HG03439 (cell line): ENCODE results near the gene MYLK.

Experiments used
- ATAC-seq: cut with Tn5 transposase; IDR thresholded peaks from one replicate; pipeline ENCODE4 v1.9.1; 2021; ENCODE audit warnings: mild to moderate bottlenecking, moderate library complexity; ENCODE audit not compliant: unreplicated experiment

MYLK gene

DNA sequence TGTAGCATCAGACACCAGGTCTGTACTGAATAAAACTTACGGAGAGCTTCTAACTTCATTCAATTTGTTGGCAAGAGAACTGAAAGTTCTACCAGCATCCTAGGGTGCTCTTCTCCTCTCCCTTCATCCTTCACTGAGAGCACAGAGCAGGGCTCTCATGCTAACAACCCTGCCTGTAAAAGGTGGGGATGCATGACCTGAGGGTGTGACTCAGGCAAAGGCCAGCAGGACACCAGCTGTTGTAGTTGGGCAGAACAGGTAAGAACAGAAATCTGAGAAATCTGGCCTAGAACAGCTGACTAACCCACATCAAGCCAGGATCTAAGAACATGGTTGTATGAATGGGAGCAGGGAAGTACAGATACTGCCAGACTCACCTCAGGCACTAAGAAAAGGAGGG, 64.2 kb downstream of the MYLK start:
- ATAC-seq: no peak

- no peak for ATAC-seq
Observed at GRCh38 chr3:123818921-123819429, 65.2 kb downstream of the MYLK start.

DNA sequence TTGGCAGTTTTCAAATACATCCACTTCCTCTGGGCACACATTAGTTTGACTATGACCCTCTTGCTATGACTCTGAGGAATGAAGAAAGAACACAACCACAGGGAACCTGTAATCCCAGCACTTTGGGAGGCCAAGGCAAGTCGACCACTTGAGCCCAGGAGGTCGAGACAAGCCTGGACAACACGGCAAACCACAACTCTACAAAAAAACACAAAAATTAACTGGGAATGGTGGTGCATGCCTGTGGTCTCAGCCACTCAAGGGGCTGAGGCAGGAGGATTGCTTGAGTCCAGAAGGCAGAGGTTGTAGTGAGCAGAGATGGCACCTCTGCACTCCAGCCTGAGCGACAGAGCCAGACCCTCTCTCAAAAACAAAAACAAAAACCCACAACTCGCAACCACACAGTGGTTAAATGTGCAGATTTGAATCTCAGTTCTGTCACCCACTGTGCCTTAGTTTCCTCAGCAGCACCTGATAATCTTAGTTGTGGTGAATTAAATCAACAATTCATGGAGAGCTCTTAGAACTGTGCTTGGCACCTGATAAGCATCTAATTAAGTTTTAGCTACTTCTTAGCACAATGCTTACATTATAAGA, 65.7 kb downstream of the MYLK start:
- ATAC-seq: no peak

DNA sequence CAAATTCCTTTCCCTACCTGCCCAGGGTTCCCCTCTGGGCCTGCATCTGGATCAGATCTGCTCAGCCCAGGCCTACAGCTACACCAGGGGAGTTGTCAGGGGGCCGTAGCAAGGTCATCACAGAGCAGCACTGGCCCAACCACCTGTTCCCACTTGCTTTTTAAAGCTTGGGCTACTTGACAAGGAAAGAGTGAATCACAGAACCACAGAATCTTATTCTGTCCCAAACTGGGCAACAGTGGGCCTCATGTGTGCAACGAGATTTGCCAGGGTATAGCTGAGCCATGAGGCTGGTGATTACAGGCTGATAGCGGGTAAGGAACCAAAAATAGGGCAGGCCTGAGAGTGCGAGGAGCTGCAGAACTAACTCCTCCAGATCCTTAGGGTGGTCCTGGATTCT, 66.7 kb downstream of the MYLK start:
- ATAC-seq: no peak

- ATAC-seq: no peak
Observed at GRCh38 chr3:123816673-123817207, 67.4 kb downstream of the MYLK start.

DNA sequence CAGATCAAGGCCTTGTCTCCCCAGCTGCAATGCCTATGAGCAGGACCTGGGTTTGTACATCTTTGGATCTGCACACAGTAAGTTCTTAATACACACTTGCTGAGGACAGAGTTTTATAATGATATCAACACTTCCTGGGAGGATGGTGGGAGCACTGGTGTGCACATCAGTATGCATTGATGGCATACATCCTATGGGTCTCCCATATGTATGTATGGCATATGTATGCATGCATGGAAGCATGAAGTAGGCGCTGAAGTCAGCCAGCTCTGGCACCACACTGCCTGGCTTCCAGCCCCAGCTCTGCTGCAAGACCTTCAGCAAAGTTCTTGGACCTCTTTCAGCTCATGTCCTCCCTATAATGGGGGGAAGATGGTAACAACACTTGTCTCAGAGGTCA, 68.2 kb downstream of the MYLK start:
- ATAC-seq: no peak

- no peak for ATAC-seq
Observed at GRCh38 chr3:123813876-123814275, 70.3 kb downstream of the MYLK start.

DNA sequence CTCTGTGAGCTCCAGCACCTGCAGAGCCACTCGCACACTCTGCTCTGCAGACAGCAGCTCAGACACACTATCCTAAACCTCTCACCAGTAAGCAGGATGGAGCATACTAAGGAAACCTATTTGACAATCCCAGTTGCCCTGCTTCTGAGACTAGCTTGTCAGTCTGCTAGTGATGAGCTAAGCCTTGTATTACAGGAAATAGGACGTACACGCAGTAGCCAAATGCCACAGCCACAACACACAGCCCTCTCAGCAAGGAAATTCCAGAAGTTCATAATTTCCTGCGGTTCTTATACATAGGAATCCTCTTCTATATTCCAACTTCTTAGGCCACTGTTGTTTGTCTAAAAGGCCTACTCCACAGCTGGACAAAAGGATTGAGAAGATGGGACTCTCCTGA, 74.5 kb downstream of the MYLK start:
- no peak for ATAC-seq

DNA sequence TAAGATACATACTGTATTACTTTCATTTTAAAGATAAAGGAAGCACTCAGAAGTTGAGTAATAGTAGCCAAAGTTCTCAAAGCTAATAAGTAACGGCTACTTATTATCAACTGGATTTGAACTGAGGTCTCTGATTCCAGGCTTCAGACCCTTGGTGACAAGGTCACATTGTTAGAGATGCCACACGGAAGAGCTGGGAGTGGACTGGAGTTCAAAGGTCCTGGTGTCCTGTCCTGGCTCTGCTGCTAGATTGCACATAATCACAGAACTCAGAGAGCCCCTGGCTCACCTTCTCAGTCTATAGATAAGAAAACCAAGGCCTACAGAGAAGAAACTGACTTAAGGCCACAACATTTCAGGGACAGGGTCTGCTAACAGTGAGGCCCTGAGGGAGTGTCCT, 75.3 kb downstream of the MYLK start:
- no peak for ATAC-seq

DNA sequence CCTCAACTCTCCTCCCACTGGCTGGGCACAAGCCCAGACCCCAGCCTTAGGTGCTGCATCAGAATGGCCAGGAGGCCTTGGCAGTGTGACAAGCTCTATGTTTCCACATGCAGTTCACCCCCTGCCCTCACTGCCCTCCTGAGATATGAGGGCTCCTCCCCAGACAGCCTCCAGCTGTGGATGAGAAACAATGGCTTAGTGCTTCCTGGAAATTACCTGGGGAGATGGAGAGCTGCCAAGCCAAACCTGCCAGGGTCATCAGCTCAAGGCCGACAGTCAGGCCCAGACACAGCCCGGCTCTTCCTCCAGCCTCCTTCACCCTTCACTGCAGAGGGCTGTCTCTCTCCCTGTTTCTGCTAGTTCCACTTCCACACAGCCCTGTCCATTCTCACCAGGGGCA, 76.3 kb downstream of the MYLK start:
- ATAC-seq: no peak

DNA sequence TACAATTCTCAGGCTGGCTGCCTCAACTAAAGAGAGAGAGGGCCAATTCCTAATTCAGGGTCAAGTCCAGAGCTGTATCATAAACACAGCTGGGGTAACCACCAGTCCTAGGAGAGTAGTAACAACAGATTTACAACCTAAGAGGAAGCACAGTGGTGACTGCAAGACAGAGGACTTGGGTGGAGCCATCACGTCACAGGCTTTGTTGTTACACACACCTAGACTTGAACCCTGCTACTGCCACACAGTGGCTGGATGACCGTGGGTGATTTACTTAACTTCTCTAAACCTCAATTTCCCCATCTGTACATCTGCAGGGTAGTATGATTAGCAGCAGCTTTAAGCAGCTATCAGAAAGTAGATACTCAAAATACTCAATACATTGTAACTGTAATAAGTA, 78.6 kb downstream of the MYLK start:
- ATAC-seq: no peak

DNA sequence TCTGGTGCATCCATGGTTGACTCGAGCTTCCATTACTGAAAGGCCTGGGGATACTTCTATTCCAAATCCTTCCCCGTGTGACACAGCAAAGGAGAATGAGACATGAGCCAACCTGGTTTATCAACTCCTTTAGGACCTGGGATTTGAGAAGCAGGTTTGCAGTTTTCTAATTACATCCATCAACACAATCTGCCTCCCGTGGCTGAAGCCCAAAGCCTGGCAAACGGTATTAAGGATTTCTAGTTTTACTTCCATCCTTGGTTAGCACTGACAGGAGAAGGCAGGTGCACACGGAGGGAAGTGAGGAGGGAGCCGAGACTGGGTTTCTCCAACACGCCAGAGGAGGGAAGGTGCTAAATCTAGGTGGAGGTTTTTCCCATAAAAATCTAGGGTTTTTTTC, 79.0 kb downstream of the MYLK start:
- no peak for ATAC-seq

DNA sequence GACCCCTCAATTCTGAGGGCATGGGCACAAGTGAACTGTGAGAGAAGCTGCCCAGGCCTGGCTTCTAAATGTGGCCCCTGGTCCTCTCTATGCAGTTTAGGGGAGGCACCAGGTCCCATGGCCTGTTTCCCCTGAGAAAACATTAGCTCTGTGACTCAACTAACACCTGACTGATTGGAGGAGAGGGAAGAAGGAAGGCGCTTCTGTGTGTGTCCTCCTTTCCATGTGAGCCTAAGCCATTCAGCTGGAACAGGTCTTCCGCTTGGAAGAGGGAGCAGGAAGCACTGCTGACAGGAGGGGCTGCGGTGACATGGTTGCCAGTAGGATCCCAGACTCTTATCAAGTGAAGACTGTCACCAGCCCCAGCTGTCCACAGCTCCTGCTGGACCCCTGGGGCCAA, 79.5 kb downstream of the MYLK start:
- ATAC-seq: no peak

GRCh38 chr3:123803521-123803920, 80.6 kb downstream of the MYLK start:
- no peak for ATAC-seq

- no peak for ATAC-seq
Observed at GRCh38 chr3:123802007-123802625, 82.0 kb downstream of the MYLK start.

DNA sequence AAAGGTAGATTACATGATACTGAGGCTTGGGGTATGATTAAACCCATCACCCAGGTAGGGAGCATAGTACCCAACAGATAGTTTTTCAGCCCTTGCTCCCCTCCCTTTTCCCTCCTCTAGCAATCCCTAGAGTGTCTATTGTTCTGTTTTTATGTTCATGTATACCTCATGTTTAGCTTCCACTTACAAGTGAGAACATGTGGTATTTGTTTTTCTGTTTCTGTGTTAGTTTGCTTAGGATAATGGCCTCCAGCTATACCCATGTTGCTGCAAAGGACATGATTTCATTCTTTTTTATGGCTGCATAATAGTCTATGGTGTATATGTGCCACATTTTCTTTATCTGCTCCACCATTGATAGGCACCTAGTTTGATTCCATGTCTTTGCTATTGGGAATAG, 82.7 kb downstream of the MYLK start:
- no peak for ATAC-seq

DNA sequence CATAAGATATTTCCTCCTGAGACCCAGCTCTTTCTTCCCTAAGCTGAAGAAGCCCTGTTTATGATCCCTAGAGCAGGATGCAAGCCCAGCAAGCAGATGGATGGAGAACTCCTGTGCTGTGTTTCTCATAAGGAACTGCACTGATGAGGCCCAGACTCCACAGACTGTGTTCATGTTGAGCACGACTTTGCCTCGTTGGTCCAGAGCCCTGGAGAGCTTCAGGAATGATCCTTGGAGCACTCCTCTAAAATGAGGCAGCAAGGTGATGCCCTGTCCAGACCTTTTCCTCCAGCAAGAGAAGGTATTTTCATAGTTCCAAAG, 83.8 kb downstream of the MYLK start:
- no peak for ATAC-seq

GRCh38 chr3:123799544-123800361, 84.4 kb downstream of the MYLK start:
- no peak for ATAC-seq

GRCh38 chr3:123798550-123798949, 85.6 kb downstream of the MYLK start:
- no peak for ATAC-seq

- no peak for ATAC-seq
Observed at GRCh38 chr3:123795471-123796251, 88.5 kb downstream of the MYLK start.

GRCh38 chr3:123793425-123793824, 90.7 kb downstream of the MYLK start:
- no peak for ATAC-seq
